Measurements from ENCODE around the gene ANKH. TPM values are rescaled to one million over a fixed set of nuclear protein-coding genes. Genes with fewer than 3 reads are reported as not detected.

The ANKH gene
- total and polyA plus RNA-seq, 2 donors (not counting 1 experiment from before 2014, with no cell fraction given): 13.7 to 71.1 TPM

DNA sequence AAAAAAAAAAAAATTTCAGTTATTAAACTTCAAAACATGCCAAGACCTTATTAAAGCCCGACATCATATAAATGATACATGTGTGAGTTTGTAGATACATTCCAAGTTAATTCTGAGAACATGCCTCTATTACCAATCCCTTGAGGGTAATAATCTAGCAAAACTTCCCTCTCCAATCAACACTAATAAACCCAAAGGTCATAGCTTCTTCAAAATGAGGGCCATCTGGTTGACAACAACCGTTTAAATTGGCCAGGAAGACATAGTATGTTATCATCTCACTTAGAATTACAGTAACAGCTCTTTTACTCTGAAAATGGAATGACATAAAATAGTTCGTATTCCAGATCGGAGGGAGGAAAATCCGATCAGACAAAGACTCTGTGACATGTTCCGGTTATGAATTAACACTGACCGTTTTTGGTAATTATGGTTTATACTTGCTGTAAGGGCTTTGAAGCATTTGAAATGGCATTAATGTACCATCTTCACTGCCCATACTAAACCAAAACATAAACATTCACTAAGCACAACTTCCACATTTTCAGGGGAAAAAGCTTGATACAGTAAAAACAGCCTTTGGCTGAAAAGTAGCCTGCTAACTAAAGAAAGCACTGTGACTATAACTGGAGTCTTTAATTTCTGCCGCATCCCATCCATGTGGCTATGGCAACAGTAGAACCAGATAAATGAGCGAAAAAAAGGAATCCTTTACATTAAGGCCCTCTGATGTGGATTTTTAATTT is 50.3 kb downstream of the ANKH start:
- DNase-seq: no peak
- H3K27ac Mint-ChIP-seq: no peak overlapping the region
- H3K9me3 Mint-ChIP-seq (ENCODE audit: insufficient read depth): no peaks in the 10 kb centered on the region
- H3K4me2 ChIP-seq (replicated peaks; ENCODE audit: low read depth, low read length, poor library complexity, severe bottlenecking): no peak overlapping the region
- no peak for ATAC-seq (ENCODE audit: low read depth)
- POLR2A ChIA-PET: no interaction called here
- TF ChIP-seq, protein P1, sequence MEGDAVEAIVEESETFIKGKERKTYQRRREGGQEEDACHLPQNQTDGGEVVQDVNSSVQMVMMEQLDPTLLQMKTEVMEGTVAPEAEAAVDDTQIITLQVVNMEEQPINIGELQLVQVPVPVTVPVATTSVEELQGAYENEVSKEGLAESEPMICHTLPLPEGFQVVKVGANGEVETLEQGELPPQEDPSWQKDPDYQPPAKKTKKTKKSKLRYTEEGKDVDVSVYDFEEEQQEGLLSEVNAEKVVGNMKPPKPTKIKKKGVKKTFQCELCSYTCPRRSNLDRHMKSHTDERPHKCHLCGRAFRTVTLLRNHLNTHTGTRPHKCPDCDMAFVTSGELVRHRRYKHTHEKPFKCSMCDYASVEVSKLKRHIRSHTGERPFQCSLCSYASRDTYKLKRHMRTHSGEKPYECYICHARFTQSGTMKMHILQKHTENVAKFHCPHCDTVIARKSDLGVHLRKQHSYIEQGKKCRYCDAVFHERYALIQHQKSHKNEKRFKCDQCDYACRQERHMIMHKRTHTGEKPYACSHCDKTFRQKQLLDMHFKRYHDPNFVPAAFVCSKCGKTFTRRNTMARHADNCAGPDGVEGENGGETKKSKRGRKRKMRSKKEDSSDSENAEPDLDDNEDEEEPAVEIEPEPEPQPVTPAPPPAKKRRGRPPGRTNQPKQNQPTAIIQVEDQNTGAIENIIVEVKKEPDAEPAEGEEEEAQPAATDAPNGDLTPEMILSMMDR (IDR thresholded peaks at IDR 0.05): no peak
- TF ChIP-seq EZH2 (IDR thresholded peaks at IDR 0.05; ENCODE audit: borderline replicate concordance, insufficient read depth, low read depth, low read length, poor library complexity, severe bottlenecking): no peak
- intact Hi-C loops (cut with micrococcal nuclease): no loop called here
- H3K4me1 ChIP-seq (ENCODE audit: control insufficient read depth in 2 of 2, insufficient read depth in 2 of 2, low read length in 2 of 2): peaks cover 15 to 17% of the 10 kb centered on the region in 2 donors
- H3K4me3 Mint-ChIP-seq: no peak overlapping the region
- WGBS (ENCODE audit: insufficient coverage): no CpG with 5 or more reads among the region's 9 CpGs
- no peak overlapping the region for H2AFZ ChIP-seq (ENCODE audit: insufficient read depth, low read depth, low read length, poor library complexity, severe bottlenecking)
- no peaks in the 10 kb centered on the region for H3K36me3 ChIP-seq (replicated peaks in 1 of 2; ENCODE audit: control extremely low read depth in 1 of 2, control insufficient read depth in 1 of 2, extremely low read depth in 1 of 2, insufficient read depth in 2 of 2, low read length in 1 of 2)
- no peak overlapping the region for H3K9ac ChIP-seq (ENCODE audit: low read length)
- no peak overlapping the region for H3K27ac ChIP-seq (ENCODE audit: low read length in 2 of 2)
- no peaks in the 10 kb centered on the region for H4K20me1 ChIP-seq (ENCODE audit: control insufficient read depth, insufficient read depth, low read length, poor library complexity, severe bottlenecking)
- H3K4me1 Mint-ChIP-seq: peaks cover 26% of the 10 kb centered on the region
- H3K27me3 Mint-ChIP-seq: no peaks in the 10 kb centered on the region
- CTCF ChIA-PET: interaction anchor here (0.7 to 1.0 kb wide), 2 partner anchors 12 to 101 kb away, joined by 3 to 7 read pairs; no protein-coding TSS in a partner anchor
- H3K27me3 ChIP-seq (replicated peaks in 1 of 4; ENCODE audit: control extremely low read depth in 1 of 4, control insufficient read depth in 3 of 4, insufficient read depth in 4 of 4, low read length in 3 of 4): no peaks in the 10 kb centered on the region
- no peak overlapping the region for H3K4me3 ChIP-seq (ENCODE audit: control extremely low read depth in 1 of 5, extremely low read depth in 1 of 5, insufficient read depth in 1 of 5, low read depth in 2 of 5, low read length in 4 of 5)
- no peaks in the 10 kb centered on the region for H3K9me3 ChIP-seq (ENCODE audit: control extremely low read depth in 1 of 3, control insufficient read depth in 2 of 3, insufficient read depth in 1 of 3, low read length in 2 of 3)
- H3K79me2 ChIP-seq (ENCODE audit: control insufficient read depth, insufficient read depth, low read length): peaks cover 4% of the 10 kb centered on the region
